Thyroid gland (tissue), 4 donors: Measurements from ENCODE around the gene HOXA7. TPM values are rescaled to one million over a fixed set of nuclear protein-coding genes. Genes with fewer than 3 reads are reported as not detected.
A peak's percentile ranks its signal among the peaks of the same experiment; 100 is the strongest.

Source experiments
- DNase-seq, 2 donors: peaks; one replicate each; pipeline ENCODE4 v3.0.0-alpha.2; 2019
- H3K27ac ChIP-seq, 3 donors: fragments of 200-600 bp; sonication (generic); 1 replicate in 2 of 3; 2 replicates in 1 of 3; pipeline ENCODE4 v1.5.1; 2016 to 2019; ENCODE audit warnings: mild to moderate bottlenecking in 1 of 3, moderate library complexity in 1 of 3
- H3K27me3 ChIP-seq: fragments of 200-600 bp; sonication (generic); one replicate; pipeline ENCODE4 v1.5.1; 2019
- H3K36me3 ChIP-seq, 2 donors: fragments of 200-600 bp; sonication (generic); one replicate each; pipeline ENCODE4 v1.5.1; 2016 to 2019
- H3K4me1 ChIP-seq, 2 donors: fragments of 200-600 bp; sonication (generic); one replicate each; pipeline ENCODE4 v1.5.1; 2017 to 2019
- H3K4me3 ChIP-seq, 3 donors: fragments of 200-600 bp; sonication (generic); replicated peaks in 1 of 3; 1 replicate in 2 of 3; 2 replicates in 1 of 3; pipeline ENCODE4 v1.5.1; 2016; ENCODE audit warnings: mild to moderate bottlenecking in 1 of 3
- H3K9me3 ChIP-seq: fragments of 200-600 bp; sonication (generic); one replicate; pipeline ENCODE4 v1.5.1; 2017
- CTCF ChIP-seq, 6 experiments: fragments of 200-600 bp in 3 of 6; fragments of 450-650 bp in 3 of 6; sonication (generic) in 3 of 6; IDR thresholded peaks; one replicate each; pipeline ENCODE4 v1.5.1; 2016 to 2019; ENCODE audit warnings: antibody characterized with exemption in 6 of 6, mild to moderate bottlenecking in 2 of 6, inconsistent platforms in 1 of 6, moderate library complexity in 1 of 6
- POLR2A ChIP-seq, 2 donors: fragments of 450-650 bp; IDR thresholded peaks; one replicate each; pipeline ENCODE4 v1.6.1; 2017; ENCODE audit warnings: antibody characterized with exemption in 2 of 2, mild to moderate bottlenecking in 2 of 2, moderate library complexity in 1 of 2
- WGBS, 2 donors: methylation state at CpG; one replicate each; pipeline ENCODE4 v1.1.5; 2017; 5-methylcytosine and 5-hydroxymethylcytosine counted together
- intact Hi-C: fragments of 100-400 bp; cut with DNase I; formaldehyde crosslinking; loops from one replicate; pipeline ENCODE4 v1.15.1; 2023
- total RNA-seq, 4 donors: library from RNA; depleted of rRNA; stranded (reverse); fragments of >200 nt; gene quantifications; one replicate each; pipeline ENCODE4 v1.2.3, GENCODE V29; 2016

The HOXA7 gene
- total RNA-seq, 4 donors from 2014 or later, result 0.34 to 2.1 (median 0.74) TPM

- peaks cover 80% of the 10 kb centered on the region for H3K27me3 ChIP-seq
- DNase-seq, result no peak
- H3K4me3 ChIP-seq, result peak overlapping the region in 1 of 3 donors; percentile 2
- no peaks in the 10 kb centered on the region for H3K36me3 ChIP-seq
- WGBS, 2 donors, result 21 to 23% methylated on average over 29 of the region's 29 CpGs
- peaks cover 15 to 28% of the 10 kb centered on the region in 2 donors for H3K4me1 ChIP-seq
- intact Hi-C loops, result loop anchor here (10.0 kb wide), 1 partner anchor 901 kb away; no protein-coding TSS in a partner anchor
- no peaks in the 10 kb centered on the region for H3K9me3 ChIP-seq
- TF ChIP-seq CTCF (IDR thresholded peaks at IDR 0.05) (no peak), POLR2A (IDR thresholded peaks at IDR 0.05) (no peak)
- no peak overlapping the region for H3K27ac ChIP-seq
Measured at GRCh38 chr7:27193335-27194001, 37.0 kb upstream of the HOXA7 start.

GRCh38 chr7:27192546-27193334, 36.3 kb upstream of the HOXA7 start:
- Histone ChIP-seq H3K27ac (no peak overlapping the region), H3K4me3 (peak overlapping the region in 1 of 3 donors; percentile 2), H3K9me3 (no peaks in the 10 kb centered on the region), H3K4me1 (peaks cover 16 to 33% of the 10 kb centered on the region in 2 donors), H3K27me3 (peaks cover 80% of the 10 kb centered on the region), H3K36me3 (no peaks in the 10 kb centered on the region)
- intact Hi-C loops, result loop anchor here (10.0 kb wide), 1 partner anchor 902 kb away; no protein-coding TSS in a partner anchor
- TF ChIP-seq CTCF (IDR thresholded peaks at IDR 0.05), result no peak
- no peak for DNase-seq
- 1 to 4% methylated on average over 25 to 34 of the region's 78 CpGs for WGBS, 2 donors

GRCh38 chr7:27191833-27192545, 35.5 kb upstream of the HOXA7 start:
- H3K4me3 ChIP-seq, result no peak overlapping the region
- DNase-seq, result no peak
- no peaks in the 10 kb centered on the region for H3K36me3 ChIP-seq
- TF ChIP-seq POLR2A (IDR thresholded peaks at IDR 0.05), result no peak
- TF ChIP-seq CTCF (IDR thresholded peaks at IDR 0.05), result no peak
- peaks cover 16 to 35% of the 10 kb centered on the region in 2 donors for H3K4me1 ChIP-seq
- intact Hi-C loops, result loop anchor here (10.0 kb wide), 1 partner anchor 903 kb away; no protein-coding TSS in a partner anchor
- no peaks in the 10 kb centered on the region for H3K9me3 ChIP-seq
- WGBS, 2 donors, result 10 to 19% methylated on average over 23 to 30 of the region's 42 CpGs
- peaks cover 80% of the 10 kb centered on the region for H3K27me3 ChIP-seq
- H3K27ac ChIP-seq, result no peak overlapping the region

GRCh38 chr7:27191161-27191731, 34.8 kb upstream of the HOXA7 start:
- no peaks in the 10 kb centered on the region for H3K36me3 ChIP-seq
- H3K4me3 ChIP-seq, result no peak overlapping the region
- H3K9me3 ChIP-seq, result no peaks in the 10 kb centered on the region
- 19 to 21% methylated on average over 15 of the region's 15 CpGs for WGBS, 2 donors
- H3K27ac ChIP-seq, result no peak overlapping the region
- peaks cover 81% of the 10 kb centered on the region for H3K27me3 ChIP-seq
- no peak for DNase-seq
- H3K4me1 ChIP-seq, result peaks cover 16 to 35% of the 10 kb centered on the region in 2 donors
- intact Hi-C loops, result loop anchor here (10.0 kb wide), 1 partner anchor 904 kb away; no protein-coding TSS in a partner anchor
- no peak for TF ChIP-seq POLR2A (IDR thresholded peaks at IDR 0.05)
- TF ChIP-seq CTCF (IDR thresholded peaks at IDR 0.05), result no peak
